Measurements from ENCODE around the gene CIB4.
"Not testable (repeated sequence)": the region's sequence is repeated elsewhere in the genome, so short reads cannot be mapped to it uniquely, and the experiment has no call there.

The CIB4 gene

GRCh38 chr2:26571316-26571715 lies 69.8 kb downstream of the CIB4 start:
- H3K4me3 ChIP-seq (ENCODE audit: low read depth, low read length) = no peak overlapping the region
- no peak for TF ChIP-seq CTCF (IDR thresholded peaks at IDR 0.05; ENCODE audit: borderline replicate concordance, insufficient read depth, low read depth, low read length)

DNA sequence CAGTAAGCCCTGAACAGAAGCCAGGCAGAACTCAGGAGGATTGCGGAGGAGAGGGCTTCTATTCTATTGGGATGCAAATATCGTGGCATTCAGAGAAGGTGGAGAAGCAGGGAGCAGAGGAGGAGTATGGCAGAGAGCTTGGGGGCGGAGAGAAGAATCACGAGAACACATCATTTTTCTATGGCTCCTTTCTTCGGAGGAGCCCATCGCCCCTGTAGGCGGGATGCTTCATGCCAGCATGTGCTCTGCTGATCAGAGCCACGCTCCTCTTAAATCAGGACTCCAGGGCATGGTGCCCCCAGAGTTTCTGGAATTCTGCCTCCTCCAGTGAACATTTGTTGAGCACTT lies 71.1 kb downstream of the CIB4 start:
- TF ChIP-seq CTCF (IDR thresholded peaks at IDR 0.05; ENCODE audit: borderline replicate concordance, insufficient read depth, low read depth, low read length) = no peak
- no peak overlapping the region for H3K4me3 ChIP-seq (ENCODE audit: low read depth, low read length)

DNA sequence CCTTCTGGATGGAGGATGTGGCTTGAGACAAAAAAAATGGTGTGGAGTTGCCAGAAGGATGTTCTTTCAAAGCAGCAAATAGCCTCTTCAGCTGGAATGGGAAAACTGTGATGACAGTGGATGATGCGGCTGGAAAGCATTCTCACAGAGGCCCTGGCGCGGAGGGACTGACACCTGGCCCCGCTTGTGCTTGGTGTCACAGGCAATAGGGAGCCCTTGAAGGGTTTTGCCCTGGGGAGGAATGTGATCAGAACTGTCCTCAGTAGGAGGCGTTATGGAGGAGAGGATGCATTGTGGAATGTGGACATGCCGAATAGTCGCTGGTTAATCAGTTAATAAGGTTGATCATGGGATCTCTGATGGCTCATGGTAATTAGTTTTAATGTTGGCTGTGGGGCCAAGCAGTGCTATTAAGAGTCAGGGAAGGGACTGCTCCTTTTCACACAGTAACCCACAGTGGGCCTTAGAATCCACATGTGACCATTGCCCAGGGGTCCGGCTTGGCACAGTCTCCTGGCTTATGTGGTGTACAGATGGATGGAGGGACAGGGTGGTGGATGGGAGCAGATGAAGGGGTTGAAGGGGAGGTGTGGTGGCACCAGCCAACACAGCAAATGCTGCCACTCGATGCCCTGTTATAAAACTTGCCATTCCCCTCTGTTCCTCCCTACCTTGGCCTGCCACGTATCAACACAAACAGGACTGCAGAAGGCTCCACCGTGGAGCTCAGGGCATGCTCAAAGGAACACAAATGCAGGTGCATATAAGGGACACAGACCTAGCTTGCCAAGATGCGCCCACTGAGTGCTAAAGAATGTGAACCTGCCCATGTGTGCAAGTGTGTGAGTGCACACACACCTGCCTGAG lies 71.7 kb downstream of the CIB4 start:
- H3K4me3 ChIP-seq (ENCODE audit: low read depth, low read length) = no peak overlapping the region

DNA sequence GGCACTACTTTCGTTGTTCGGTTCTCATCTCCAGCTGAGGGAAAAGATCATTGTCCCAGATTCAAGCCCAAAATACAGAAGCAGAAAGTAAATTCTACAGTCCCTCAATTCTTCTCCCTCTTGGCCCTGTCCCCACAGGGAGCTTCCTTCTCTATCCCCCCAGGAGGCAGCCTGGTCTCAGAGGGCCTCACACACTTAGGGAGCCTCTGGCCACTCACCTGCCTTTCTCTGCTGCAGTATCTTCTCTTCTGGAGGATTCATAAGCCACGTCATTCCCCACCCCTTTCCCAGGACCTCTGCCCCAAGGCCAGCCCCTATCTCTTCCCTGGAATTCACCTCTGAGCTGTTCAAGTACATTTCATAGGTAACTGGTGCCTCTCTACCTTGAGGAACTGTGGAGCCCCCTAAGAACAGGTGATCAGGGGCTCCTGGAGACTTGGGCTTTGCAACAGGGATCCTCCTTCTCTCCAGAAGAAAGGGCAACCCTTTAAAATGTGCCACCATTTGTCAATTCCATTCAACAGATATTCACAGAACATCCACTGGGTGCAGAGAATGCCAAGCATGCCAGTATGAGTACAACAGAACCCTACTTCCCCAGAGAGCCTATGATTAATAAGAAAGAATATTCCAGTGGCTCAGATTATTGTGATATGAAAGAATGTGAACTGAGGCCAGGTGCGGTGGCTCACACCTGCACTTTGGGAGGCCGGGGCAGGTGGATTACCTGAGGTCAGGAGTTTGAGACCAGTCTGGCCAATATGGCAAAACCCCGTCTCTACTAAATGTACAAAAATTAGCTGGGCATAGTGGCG lies 72.9 kb downstream of the CIB4 start:
- no peak for TF ChIP-seq CTCF (IDR thresholded peaks at IDR 0.05; ENCODE audit: borderline replicate concordance, insufficient read depth, low read depth, low read length)
- no peak overlapping the region for H3K4me3 ChIP-seq (ENCODE audit: low read depth, low read length)

More for the DNA sequence above, 71.7 kb downstream of the CIB4 start:
- TF ChIP-seq CTCF (IDR thresholded peaks at IDR 0.05; ENCODE audit: borderline replicate concordance, insufficient read depth, low read depth, low read length) = no peak

DNA sequence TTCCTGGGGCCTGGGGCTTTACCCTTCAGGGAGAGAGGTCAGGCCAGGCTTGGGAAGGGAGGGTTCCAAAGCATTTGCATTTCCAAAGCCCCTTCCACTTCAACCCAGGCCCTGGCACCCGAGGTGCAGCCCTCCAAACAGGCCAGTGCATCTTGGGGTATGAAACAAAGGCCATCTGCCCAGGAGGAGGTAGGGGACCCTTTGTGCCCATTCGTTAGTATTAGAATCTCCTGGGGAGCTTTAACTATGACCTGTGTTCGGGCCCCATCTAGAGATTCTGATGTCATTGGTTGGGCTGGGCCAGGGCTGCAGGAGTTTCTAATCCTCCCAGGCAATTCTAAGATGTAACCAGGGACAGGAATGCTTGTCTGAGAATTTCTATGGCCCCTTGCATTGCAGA lies 73.6 kb downstream of the CIB4 start:
- H3K4me3 ChIP-seq (ENCODE audit: low read depth, low read length) = no peak overlapping the region
- TF ChIP-seq CTCF (IDR thresholded peaks at IDR 0.05; ENCODE audit: borderline replicate concordance, insufficient read depth, low read depth, low read length) = no peak

- H3K4me3 ChIP-seq (ENCODE audit: low read depth, low read length) = not testable (repeated sequence)
Observed at GRCh38 chr2:26566731-26567130, 74.4 kb downstream of the CIB4 start.

GRCh38 chr2:26566081-26566375 lies 75.1 kb downstream of the CIB4 start:
- TF ChIP-seq CTCF (IDR thresholded peaks at IDR 0.05; ENCODE audit: borderline replicate concordance, insufficient read depth, low read depth, low read length) = no peak
- no peak overlapping the region for H3K4me3 ChIP-seq (ENCODE audit: low read depth, low read length)

Data from GM12875 (cell line).